OCI-LY1 (cell line): Measurements from ENCODE around the gene GBX1.

Experiments
- H2AFZ ChIP-seq: fragments of 200-600 bp; sonication (generic), shearing (Covaris generic); 2 replicates; pipeline ENCODE4 v1.6.0; 2014; ENCODE audit warnings: antibody characterized with exemption, mild to moderate bottlenecking, low read length
- H3F3A ChIP-seq: fragments of 200-600 bp; sonication (generic), shearing (Covaris generic); 2 replicates; pipeline ENCODE4 v1.6.0; 2014; ENCODE audit warnings: mild to moderate bottlenecking, antibody characterized with exemption, low read length, moderate library complexity; ENCODE audit not compliant: insufficient read depth
- H3K27ac ChIP-seq: fragments of 200-600 bp; sonication (generic); 2 replicates; pipeline ENCODE4 v1.5.1; 2014; ENCODE audit warnings: low read length, mixed run types, mild to moderate bottlenecking, low read depth; ENCODE audit not compliant: poor library complexity, severe bottlenecking
- H3K27me3 ChIP-seq: fragments of 200-600 bp; sonication (generic); 2 replicates; pipeline ENCODE4 v1.6.0; 2014; ENCODE audit warnings: antibody characterized with exemption, mild to moderate bottlenecking, low read length, moderate library complexity; ENCODE audit not compliant: insufficient read depth
- H3K36me3 ChIP-seq: fragments of 200-600 bp; sonication (generic); 2 replicates; pipeline ENCODE4 v1.6.1; 2014; ENCODE audit warnings: mild to moderate bottlenecking, antibody characterized with exemption, low read length, moderate library complexity, mixed read lengths; ENCODE audit not compliant: insufficient read depth
- H3K4me1 ChIP-seq: fragments of 200-600 bp; sonication (generic); 2 replicates; pipeline ENCODE4 v1.5.1; 2014; ENCODE audit warnings: mild to moderate bottlenecking, low read length, moderate library complexity; ENCODE audit not compliant: insufficient read depth, severe bottlenecking
- H3K4me2 ChIP-seq: fragments of 200-600 bp; sonication (generic), shearing (Covaris generic); 2 replicates; pipeline ENCODE4 v1.6.1; 2014; ENCODE audit warnings: low read length
- H3K4me3 ChIP-seq: fragments of 200-600 bp; sonication (generic); 2 replicates; pipeline ENCODE4 v1.5.1; 2014; ENCODE audit warnings: low read length, low read depth, mild to moderate bottlenecking, mixed read lengths; ENCODE audit not compliant: poor library complexity, severe bottlenecking
- H3K79me2 ChIP-seq: fragments of 200-600 bp; shearing (Covaris generic); 2 replicates; pipeline ENCODE4 v1.6.1; 2016; ENCODE audit warnings: mixed run types, low read length, mixed read lengths; ENCODE audit not compliant: insufficient read depth
- H3K9ac ChIP-seq: fragments of 200-600 bp; sonication (generic), shearing (Covaris generic); 2 replicates; pipeline ENCODE4 v1.6.1; 2014; ENCODE audit warnings: mild to moderate bottlenecking, low read length, mixed read lengths
- H3K9me2 ChIP-seq: fragments of 200-600 bp; sonication (generic), shearing (Covaris generic); 2 replicates; pipeline ENCODE4 v1.6.1; 2014; ENCODE audit warnings: low read depth, mild to moderate bottlenecking, low read length, mixed read lengths
- H3K9me3 ChIP-seq: fragments of 200-600 bp; shearing (Covaris generic); 2 replicates; pipeline ENCODE4 v1.6.1; 2014; ENCODE audit warnings: low read length, mixed read lengths
- H4K20me1 ChIP-seq: fragments of 200-600 bp; sonication (generic), shearing (Covaris generic); 2 replicates; pipeline ENCODE4 v1.6.0; 2016; ENCODE audit warnings: mild to moderate bottlenecking, low read length; ENCODE audit not compliant: insufficient read depth
- EZH2 ChIP-seq: fragments of 200-600 bp; sonication (generic), shearing (Covaris generic); IDR thresholded peaks from 2 replicates; pipeline ENCODE4 v1.8.0; 2017; ENCODE audit warnings: borderline replicate concordance, mixed run types, mild to moderate bottlenecking, antibody characterized with exemption, low read length, moderate library complexity, mixed read lengths
- TF ChIP-seq, protein P1 (sequence below): fragments of 200-600 bp; sonication (generic), shearing (Covaris generic); IDR thresholded peaks from 2 replicates; pipeline ENCODE4 v1.5.1; 2017; ENCODE audit warnings: mild to moderate bottlenecking, antibody characterized with exemption, low read length, moderate library complexity, mixed read lengths

The GBX1 gene

DNA sequence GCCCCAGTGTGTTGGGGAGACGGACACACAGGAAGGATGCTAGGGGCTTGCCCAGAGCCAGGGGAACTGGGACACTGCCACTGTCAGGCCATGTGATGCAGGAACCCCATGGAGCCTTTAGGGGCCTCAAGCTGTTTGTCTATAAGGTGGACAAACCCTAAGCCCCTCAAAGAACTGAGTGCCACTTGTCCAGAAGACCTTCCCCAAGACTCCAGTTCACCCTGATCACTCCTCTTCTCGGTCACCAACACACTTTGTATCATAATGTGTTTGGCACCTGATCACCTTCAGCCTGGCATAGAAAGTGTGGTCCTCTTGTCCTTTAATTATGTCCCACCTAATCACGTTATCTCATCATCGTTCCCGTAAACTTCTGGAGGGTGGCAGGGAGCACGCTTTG, 42.1 kb upstream of the GBX1 start:
- Histone ChIP-seq H3K4me1 (no peaks in the 10 kb centered on the region), H3K79me2 (no peaks in the 10 kb centered on the region), H2AFZ (no peak overlapping the region), H4K20me1 (no peaks in the 10 kb centered on the region), H3K4me2 (no peak overlapping the region), H3K9ac (no peak overlapping the region), H3F3A (no peaks in the 10 kb centered on the region), H3K9me2 (no peaks in the 10 kb centered on the region), H3K4me3 (no peak overlapping the region), H3K9me3 (no peaks in the 10 kb centered on the region), H3K27ac (no peak overlapping the region), H3K27me3 (no peaks in the 10 kb centered on the region), H3K36me3 (peaks cover 28% of the 10 kb centered on the region)
- TF ChIP-seq EZH2: no peak
- TF ChIP-seq, protein P1, sequence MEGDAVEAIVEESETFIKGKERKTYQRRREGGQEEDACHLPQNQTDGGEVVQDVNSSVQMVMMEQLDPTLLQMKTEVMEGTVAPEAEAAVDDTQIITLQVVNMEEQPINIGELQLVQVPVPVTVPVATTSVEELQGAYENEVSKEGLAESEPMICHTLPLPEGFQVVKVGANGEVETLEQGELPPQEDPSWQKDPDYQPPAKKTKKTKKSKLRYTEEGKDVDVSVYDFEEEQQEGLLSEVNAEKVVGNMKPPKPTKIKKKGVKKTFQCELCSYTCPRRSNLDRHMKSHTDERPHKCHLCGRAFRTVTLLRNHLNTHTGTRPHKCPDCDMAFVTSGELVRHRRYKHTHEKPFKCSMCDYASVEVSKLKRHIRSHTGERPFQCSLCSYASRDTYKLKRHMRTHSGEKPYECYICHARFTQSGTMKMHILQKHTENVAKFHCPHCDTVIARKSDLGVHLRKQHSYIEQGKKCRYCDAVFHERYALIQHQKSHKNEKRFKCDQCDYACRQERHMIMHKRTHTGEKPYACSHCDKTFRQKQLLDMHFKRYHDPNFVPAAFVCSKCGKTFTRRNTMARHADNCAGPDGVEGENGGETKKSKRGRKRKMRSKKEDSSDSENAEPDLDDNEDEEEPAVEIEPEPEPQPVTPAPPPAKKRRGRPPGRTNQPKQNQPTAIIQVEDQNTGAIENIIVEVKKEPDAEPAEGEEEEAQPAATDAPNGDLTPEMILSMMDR: no peak

GRCh38 chr7:151208253-151208862, 40.9 kb upstream of the GBX1 start:
- no peaks in the 10 kb centered on the region for H3K4me1 ChIP-seq
- no peaks in the 10 kb centered on the region for H3K9me3 ChIP-seq
- no peak for TF ChIP-seq EZH2
- TF ChIP-seq, protein P1: no peak
- no peaks in the 10 kb centered on the region for H4K20me1 ChIP-seq
- no peaks in the 10 kb centered on the region for H3K9me2 ChIP-seq
- H3K27ac ChIP-seq: no peak overlapping the region
- no peaks in the 10 kb centered on the region for H3K79me2 ChIP-seq
- no peak overlapping the region for H3K9ac ChIP-seq
- H3K4me2 ChIP-seq: no peak overlapping the region
- no peak overlapping the region for H2AFZ ChIP-seq
- H3K36me3 ChIP-seq: peaks cover 15% of the 10 kb centered on the region
- H3F3A ChIP-seq: no peaks in the 10 kb centered on the region
- no peaks in the 10 kb centered on the region for H3K27me3 ChIP-seq
- no peak overlapping the region for H3K4me3 ChIP-seq

DNA sequence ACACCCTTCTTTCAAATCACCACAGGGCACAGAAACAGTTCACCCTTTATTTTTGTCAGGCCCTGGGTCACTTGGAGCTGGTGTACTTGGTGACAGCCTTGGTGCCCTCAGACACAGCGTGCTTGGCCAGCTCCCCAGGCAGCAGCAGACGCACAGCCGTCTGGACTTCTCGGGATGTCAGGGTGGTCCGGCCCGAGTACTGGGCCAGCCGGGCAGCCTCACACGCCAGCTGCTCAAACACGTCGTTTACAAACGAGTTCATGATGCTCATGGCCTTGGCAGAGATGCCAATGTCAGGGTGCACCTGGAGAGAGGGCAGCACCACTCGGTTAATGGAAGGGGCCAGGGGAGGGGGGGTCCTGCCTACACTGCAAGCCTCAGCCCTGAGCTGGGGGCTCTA, 40.3 kb upstream of the GBX1 start:
- Histone ChIP-seq H3F3A (no peaks in the 10 kb centered on the region), H3K4me3 (no peak overlapping the region), H2AFZ (no peak overlapping the region), H3K9me3 (no peaks in the 10 kb centered on the region), H3K9me2 (no peaks in the 10 kb centered on the region), H3K4me1 (no peaks in the 10 kb centered on the region), H4K20me1 (no peaks in the 10 kb centered on the region), H3K4me2 (no peak overlapping the region), H3K27ac (no peak overlapping the region), H3K27me3 (no peaks in the 10 kb centered on the region), H3K79me2 (no peaks in the 10 kb centered on the region), H3K36me3 (0 out of 2 replicates have a peak, but pooled peaks cover 10% of the 10 kb centered on the region), H3K9ac (no peak overlapping the region)
- TF ChIP-seq, protein P1: no peak
- TF ChIP-seq EZH2: no peak
